B cell (primary cell): ENCODE measurements around the gene B4GALNT1. TPM values are rescaled to one million over a fixed set of nuclear protein-coding genes. Genes with fewer than 3 reads are reported as not detected.

Source experiments
- ATAC-seq: fragments of 200-7000 bp; cut with Tn5 transposase; one replicate; pipeline ENCODE4 v1.10.0; 2021; ENCODE audit warnings: low read depth, mild to moderate bottlenecking, moderate number of reproducible peaks, moderate library complexity
- CTCF ChIA-PET: fragments of 350-600 bp; sonication (Branson Sonifier 250); formaldehyde crosslinking; loops from one replicate; lab custom pipeline; 2021; ENCODE audit warnings: antibody characterized with exemption, inconsistent platforms; lab: Charles Lee
- POLR2A ChIA-PET: fragments of 350-600 bp; sonication (Branson Sonifier 250); formaldehyde crosslinking; loops from one replicate; lab custom pipeline; 2021; ENCODE audit warnings: antibody characterized with exemption; lab: Charles Lee
- DNase-seq: peaks from one replicate; pipeline ENCODE4 v3.0.0; 2013
- H2AFZ ChIP-seq: 2 replicates; pipeline ENCODE4 v1.6.1; 2012; ENCODE audit warnings: mild to moderate bottlenecking, low read depth, low read length; ENCODE audit not compliant: insufficient read depth, poor library complexity, severe bottlenecking
- H3K27ac ChIP-seq, 2 donors: 1 replicate in 1 of 2; 2 replicates in 1 of 2; pipeline ENCODE4 v1.5.1; 2012 to 2013; ENCODE audit warnings: low read length in 2 of 2, mild to moderate bottlenecking in 2 of 2, moderate library complexity in 1 of 2
- H3K27me3 ChIP-seq, 4 experiments: fragments of 200-600 bp in 1 of 4; sonication (generic) in 1 of 4; replicated peaks in 1 of 4; 1 replicate in 2 of 4; 2 replicates in 2 of 4; pipeline versions ENCODE4 v1.6.1 to v1.7.0; 2013 to 2016; ENCODE audit warnings: low read length in 3 of 4, mild to moderate bottlenecking in 2 of 4, mixed read lengths in 1 of 4, moderate library complexity in 1 of 4; ENCODE audit not compliant: insufficient read depth in 4 of 4, control insufficient read depth in 3 of 4; ENCODE audit errors: control extremely low read depth in 1 of 4
- H3K36me3 ChIP-seq, 2 experiments: replicated peaks in 1 of 2; 1 replicate in 1 of 2; 2 replicates in 1 of 2; pipeline versions ENCODE4 v1.6.1 to v1.7.1; 2013; ENCODE audit warnings: low read length in 1 of 2; ENCODE audit not compliant: insufficient read depth in 2 of 2, control insufficient read depth in 1 of 2; ENCODE audit errors: control extremely low read depth in 1 of 2, extremely low read depth in 1 of 2
- H3K4me1 ChIP-seq, 2 donors: fragments of 200-600 bp in 1 of 2; sonication (generic) in 1 of 2; 1 replicate in 1 of 2; 2 replicates in 1 of 2; pipeline versions ENCODE4 v1.5.1 to v1.6.1; 2013 to 2017; ENCODE audit warnings: low read length in 2 of 2; ENCODE audit not compliant: control insufficient read depth in 2 of 2, insufficient read depth in 2 of 2
- H3K4me2 ChIP-seq: replicated peaks from 2 replicates; pipeline ENCODE3; 2012; ENCODE audit warnings: mild to moderate bottlenecking, low read depth, low read length; ENCODE audit not compliant: poor library complexity, severe bottlenecking
- H3K4me3 ChIP-seq, 5 experiments: fragments of 200-600 bp in 1 of 5; sonication (generic) in 1 of 5; 1 replicate in 3 of 5; 2 replicates in 2 of 5; pipeline versions ENCODE4 v1.5.1 to v1.7.0; 2011 to 2016; ENCODE audit warnings: low read length in 4 of 5, mild to moderate bottlenecking in 4 of 5, low read depth in 2 of 5, control low read depth in 1 of 5, moderate library complexity in 1 of 5; ENCODE audit not compliant: insufficient read depth in 1 of 5; ENCODE audit errors: control extremely low read depth in 1 of 5, extremely low read depth in 1 of 5
- H3K79me2 ChIP-seq: fragments of 200-600 bp; sonication (generic); one replicate; pipeline ENCODE4 v1.6.0; 2016; ENCODE audit warnings: low read length; ENCODE audit not compliant: control insufficient read depth, insufficient read depth
- H3K9ac ChIP-seq: fragments of 200-600 bp; sonication (generic); 2 replicates; pipeline ENCODE4 v1.6.1; 2017; ENCODE audit warnings: mild to moderate bottlenecking, low read length, moderate library complexity
- H3K9me3 ChIP-seq, 3 donors: one replicate each; pipeline versions ENCODE4 v1.6.1 to v1.7.1; 2013; ENCODE audit warnings: low read length in 2 of 3; ENCODE audit not compliant: control insufficient read depth in 2 of 3, insufficient read depth in 1 of 3; ENCODE audit errors: control extremely low read depth in 1 of 3
- H4K20me1 ChIP-seq: 2 replicates; pipeline ENCODE4 v1.6.0; 2012; ENCODE audit warnings: mild to moderate bottlenecking, low read length; ENCODE audit not compliant: insufficient read depth, control insufficient read depth, poor library complexity, severe bottlenecking
- H3K27ac Mint-ChIP-seq: one replicate; pipeline ENCODE4 v1.8.0; 2021; ENCODE audit warnings: mixed read lengths
- H3K27me3 Mint-ChIP-seq: one replicate; pipeline ENCODE4 v1.8.0; 2021; ENCODE audit warnings: mixed read lengths
- H3K4me1 Mint-ChIP-seq: one replicate; pipeline ENCODE4 v1.8.0; 2021; ENCODE audit warnings: mixed read lengths
- H3K4me3 Mint-ChIP-seq: one replicate; pipeline ENCODE4 v1.8.0; 2021; ENCODE audit warnings: mixed read lengths
- H3K9me3 Mint-ChIP-seq: one replicate; pipeline ENCODE4 v1.8.0; 2022; ENCODE audit warnings: mixed read lengths; ENCODE audit not compliant: insufficient read depth
- CTCF ChIP-seq: fragments of 200-600 bp; IDR thresholded peaks from one replicate; pipeline ENCODE4 v1.8.0; 2022; ENCODE audit warnings: antibody characterized with exemption, mild to moderate bottlenecking
- EZH2 ChIP-seq: IDR thresholded peaks from 2 replicates; pipeline ENCODE4 v1.6.1; 2012; ENCODE audit warnings: borderline replicate concordance, low read depth, mild to moderate bottlenecking, moderate library complexity, low read length; ENCODE audit not compliant: insufficient read depth, poor library complexity, severe bottlenecking
- WGBS: methylation state at CpG from one replicate; pipeline ENCODE4 v1.1.5; 2013; ENCODE audit warnings: missing lambda C conversion rate; ENCODE audit not compliant: insufficient coverage; 5-methylcytosine and 5-hydroxymethylcytosine counted together
- intact Hi-C: fragments of 100-400 bp; cut with micrococcal nuclease; formaldehyde crosslinking; loops from one replicate; pipeline ENCODE4 v1.10.0; 2022
- polyA plus RNA-seq: library from polyadenylated mRNA; depleted of rRNA; stranded (reverse); fragments of >200 nt; gene quantifications from 2 replicates; pipeline ENCODE4 v1.2.3, GENCODE V29; 2012
- total RNA-seq, 2 donors: library from RNA; stranded (reverse); fragments of 120-200 nt in 1 of 2; gene quantifications; 1 replicate in 1 of 2; 2 replicates in 1 of 2; pipeline versions ENCODE4 v1.2.3 to v1.2.4, GENCODE V29; 2013 to 2022

The B4GALNT1 gene
- total and polyA plus RNA-seq, 2 donors (not counting 1 experiment from before 2014, with no cell fraction given) = 0.04 to 0.22 TPM

DNA sequence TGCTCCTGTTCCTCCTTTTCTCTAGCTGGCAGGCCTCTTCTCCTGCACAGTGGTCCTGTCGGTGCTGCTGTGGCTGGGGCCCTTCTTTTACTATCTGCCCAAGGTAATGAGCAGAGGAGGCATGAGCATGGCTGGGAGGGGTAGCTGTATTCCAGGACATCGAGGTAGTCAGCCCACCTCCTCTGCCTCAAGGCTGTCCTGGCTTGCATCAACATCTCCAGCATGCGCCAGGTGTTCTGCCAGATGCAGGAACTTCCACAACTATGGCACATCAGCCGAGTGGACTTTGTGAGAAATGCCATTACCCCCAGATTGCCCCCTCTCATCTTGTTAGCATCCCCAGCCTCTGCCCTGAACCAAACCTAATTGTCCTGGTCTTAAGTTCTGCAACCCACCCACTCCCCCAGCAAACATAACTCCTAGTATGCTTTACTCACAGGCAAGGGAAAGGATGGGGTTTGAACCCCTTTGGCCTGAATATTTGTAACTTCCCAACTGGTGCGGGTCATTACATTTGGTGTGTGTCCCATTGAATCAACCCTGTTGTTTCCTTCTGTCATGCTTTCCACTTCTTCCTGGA, 9.1 kb downstream of the B4GALNT1 start:
- Histone ChIP-seq H3K4me2 (no peak overlapping the region), H2AFZ (no peak overlapping the region), H3K9me3 (peaks cover 0 to 23% (median 0%) of the 10 kb centered on the region in 3 donors), H3K9ac (no peak overlapping the region), H3K4me3 (no peak overlapping the region), H3K4me1 (peaks cover 42 to 62% of the 10 kb centered on the region in 2 donors), H4K20me1 (peaks cover 7% of the 10 kb centered on the region), H3K36me3 (no peaks in the 10 kb centered on the region), H3K27me3 (peaks cover 0 to 99% (median 81%) of the 10 kb centered on the region in 4 experiments), H3K27ac (no peak overlapping the region), H3K79me2 (no peaks in the 10 kb centered on the region)
- POLR2A ChIA-PET = no interaction called here
- intact Hi-C loops = loop anchor here (5.0 kb wide), 2 partner anchors 102 to 147 kb away; partner anchors contain the start of genes ARHGAP9, DDIT3 and MBD6
- ATAC-seq = no peak
- CTCF ChIA-PET = interaction anchor here (1.2 to 3.3 kb wide), 3 partner anchors 38 to 165 kb away, joined by 4 to 17 read pairs (median 5); partner anchors contain the start of gene GLI1
- TF ChIP-seq CTCF = no peak
- TF ChIP-seq EZH2 = no peak
- Mint-ChIP-seq H3K27ac (no peak overlapping the region), H3K4me1 (peaks cover 44% of the 10 kb centered on the region), H3K4me3 (no peak overlapping the region), H3K27me3 (peaks cover 85% of the 10 kb centered on the region), H3K9me3 (no peaks in the 10 kb centered on the region)
- DNase-seq = no peak
- 69% methylated on average over 4 of the region's 5 CpGs for WGBS

GRCh38 chr12:57623385-57623784, 9.6 kb downstream of the B4GALNT1 start:
- peaks cover 84% of the 10 kb centered on the region for H3K27me3 Mint-ChIP-seq
- Histone ChIP-seq H3K36me3 (no peaks in the 10 kb centered on the region), H3K4me2 (no peak overlapping the region), H3K4me1 (peaks cover 42 to 59% of the 10 kb centered on the region in 2 donors), H3K9ac (no peak overlapping the region), H3K9me3 (peaks cover 0 to 19% (median 0%) of the 10 kb centered on the region in 3 donors), H3K4me3 (no peak overlapping the region), H3K27ac (no peak overlapping the region), H3K79me2 (no peaks in the 10 kb centered on the region), H2AFZ (no peak overlapping the region), H3K27me3 (peaks cover 0 to 96% (median 77%) of the 10 kb centered on the region in 4 experiments), H4K20me1 (peaks cover 7% of the 10 kb centered on the region)
- no peak for DNase-seq
- no peaks in the 10 kb centered on the region for H3K9me3 Mint-ChIP-seq
- intact Hi-C loops = loop anchor here (5.0 kb wide), 2 partner anchors 101 to 146 kb away; partner anchors contain the start of genes ARHGAP9, DDIT3 and MBD6
- 63% methylated on average over 2 of the region's 2 CpGs for WGBS
- POLR2A ChIA-PET = no interaction called here
- no peak for TF ChIP-seq EZH2
- no peak for TF ChIP-seq CTCF
- H3K27ac Mint-ChIP-seq = no peak overlapping the region
- peaks cover 46% of the 10 kb centered on the region for H3K4me1 Mint-ChIP-seq
- CTCF ChIA-PET = interaction anchor here (1.3 to 3.3 kb wide), 3 partner anchors 11 to 48 kb away, joined by 3 to 17 read pairs (median 4); no protein-coding TSS in a partner anchor
- H3K4me3 Mint-ChIP-seq = no peak overlapping the region
- no peak for ATAC-seq
